GM21737 (cell line): ENCODE results near the gene BAK1.

Experiments used
- ATAC-seq: cut with Tn5 transposase; IDR thresholded peaks from one replicate; pipeline ENCODE4 v1.9.1; 2021; ENCODE audit warnings: mild to moderate bottlenecking, moderate library complexity; ENCODE audit not compliant: unreplicated experiment

BAK1 gene

GRCh38 chr6:33579828-33580714, at the start of gene BAK1:
BAK1 (minus strand) TSS chr6:33580276; CDS start chr6:33577604, 2,672 bp downstream.
- peak; percentile 87 for ATAC-seq

- no peak for ATAC-seq
Measured at GRCh38 chr6:33628401-33628964, 48.4 kb upstream of the BAK1 start.

- ATAC-seq, result no peak
Measured at GRCh38 chr6:33627876-33628275, 47.8 kb upstream of the BAK1 start.

GRCh38 chr6:33624856-33625255, 44.8 kb upstream of the BAK1 start:
- ATAC-seq, result no peak

GRCh38 chr6:33623895-33624381, 43.9 kb upstream of the BAK1 start:
- no peak for ATAC-seq

GRCh38 chr6:33622456-33623431, 42.7 kb upstream of the BAK1 start:
- ATAC-seq, result no peak

GRCh38 chr6:33621711-33622388, 41.8 kb upstream of the BAK1 start:
- no peak for ATAC-seq

- ATAC-seq, result peak; percentile 61
Measured at GRCh38 chr6:33620856-33621710, 41.0 kb upstream of the BAK1 start, which contains the start of gene ITPR3. ITPR3 (plus strand) TSS chr6:33621322; CDS start chr6:33621603, 281 bp downstream.

GRCh38 chr6:33620158-33620855, 40.2 kb upstream of the BAK1 start:
- no peak for ATAC-seq

GRCh38 chr6:33619166-33619840, 39.2 kb upstream of the BAK1 start:
- no peak for ATAC-seq

- no peak for ATAC-seq
Measured at GRCh38 chr6:33616913-33617312, 36.8 kb upstream of the BAK1 start.

GRCh38 chr6:33616113-33616512, 36.0 kb upstream of the BAK1 start:
- ATAC-seq, result no peak

GRCh38 chr6:33613795-33614168, 33.7 kb upstream of the BAK1 start:
- no peak for ATAC-seq

- ATAC-seq, result no peak
Measured at GRCh38 chr6:33613146-33613794, 33.2 kb upstream of the BAK1 start.

- no peak for ATAC-seq
Measured at GRCh38 chr6:33610779-33611732, 31.0 kb upstream of the BAK1 start.

GRCh38 chr6:33610067-33610466, 30.0 kb upstream of the BAK1 start:
- no peak for ATAC-seq

GRCh38 chr6:33609528-33609927, 29.5 kb upstream of the BAK1 start:
- no peak for ATAC-seq
